ENCODE measurements around the gene EARS2. TPM values are rescaled to one million over a fixed set of nuclear protein-coding genes. Genes with fewer than 3 reads are reported as not detected.

The EARS2 gene
- total and polyA plus RNA-seq, 9 of the 15 experiments (the other 6 are each of a cell fraction or from before 2014, with no cell fraction given): 17.6 to 58.6 (median 36.3) TPM

GRCh38 chr16:23504453-23505179 lies 52.5 kb downstream of the EARS2 start (continued):
- TF ChIP-seq KHSRP (IDR thresholded peaks at IDR 0.05): no peak
- no peak for TF ChIP-seq HSF4 (CRISPR knock-in tag; IDR thresholded peaks at IDR 0.05; ENCODE audit: borderline replicate concordance)
- no peak for TF ChIP-seq DDX20 (tag; IDR thresholded peaks at IDR 0.05; ENCODE audit: low read depth)
- no peak for TF ChIP-seq THAP12 (CRISPR knock-in tag; IDR thresholded peaks at IDR 0.05)
- no peak for TF ChIP-seq ZNF644 (tag; IDR thresholded peaks at IDR 0.05; ENCODE audit: low read depth)
- peak; percentile 74; the same call in 1 of the 2 replicates for TF ChIP-seq JUN (IDR thresholded peaks at IDR 0.05; ENCODE audit: borderline replicate concordance, low read depth, low read length)
- no peak for TF ChIP-seq JUN (CRISPR knock-in tag; IDR thresholded peaks at IDR 0.05; ENCODE audit: borderline replicate concordance)
- no peak for TF ChIP-seq BRF1 (IDR thresholded peaks at IDR 0.05; ENCODE audit: borderline replicate concordance, extremely low read depth, insufficient read length)
- TF ChIP-seq CC2D1A (IDR thresholded peaks at IDR 0.05): no peak
- no peak for TF ChIP-seq MAZ (CRISPR knock-in tag; conservative IDR thresholded peaks at IDR 0.05 in 1 of 2, IDR thresholded peaks at IDR 0.05 in 1 of 2)
